SK-N-MC (cell line): ENCODE data around the gene LGI4.

ENCODE experiments used
- EZH2 ChIP-seq: fragments of 200-600 bp; sonication (generic); IDR thresholded peaks from one replicate; pipeline ENCODE4 v1.6.1; 2017; ENCODE audit warnings: antibody characterized with exemption
- FOXP2 ChIP-seq: optimal IDR thresholded peaks from 2 replicates; pipeline ENCODE3; 2011; ENCODE audit warnings: mild to moderate bottlenecking, moderate library complexity; ENCODE audit not compliant: insufficient read depth; ENCODE audit errors: extremely low read length, control extremely low read depth
- POLR2AphosphoS5 ChIP-seq: IDR thresholded peaks from 2 replicates; pipeline ENCODE4 v1.6.1; 2012; ENCODE audit warnings: mild to moderate bottlenecking, low read depth, low read length, borderline replicate concordance

- TF ChIP-seq POLR2AphosphoS5 (no peak), EZH2 (no peak), FOXP2 (no peak)
These were observed 2.6 kb downstream of the LGI4 start for GRCh38 chr19:35132254-35132653.
